ENCODE measurements around the gene PDE8A.

- TF ChIP-seq GATA2 (IDR thresholded peaks at IDR 0.05; ENCODE audit: low read depth, low read length) (no peak), GATA3 (IDR thresholded peaks at IDR 0.05; ENCODE audit: low read depth, low read length) (no peak)
Observed at GRCh38 chr15:85131915-85132314, 150.3 kb downstream of the PDE8A start.
